HFFc6 (cell line): ENCODE measurements around the gene KCTD15. TPM values are rescaled to one million over a fixed set of nuclear protein-coding genes. Genes with fewer than 3 reads are reported as not detected.

Experiments
- DNase-seq: peaks from one replicate; pipeline ENCODE4 v3.0.0-alpha.2; 2018
- H3K27ac Mint-ChIP-seq: 2 replicates; pipeline ENCODE4 v1.8.0; 2020; ENCODE audit warnings: mild to moderate bottlenecking, mixed read lengths
- H3K27me3 Mint-ChIP-seq: 2 replicates; pipeline ENCODE4 v1.8.0; 2021; ENCODE audit warnings: mild to moderate bottlenecking, moderate library complexity, mixed read lengths; ENCODE audit not compliant: insufficient read depth
- H3K36me3 Mint-ChIP-seq: 2 replicates; pipeline ENCODE4 v1.8.0; 2021; ENCODE audit warnings: low read depth, mixed read lengths
- H3K4me1 Mint-ChIP-seq: 2 replicates; pipeline ENCODE4 v1.8.0; 2020; ENCODE audit warnings: low read depth, mixed read lengths
- H3K4me3 Mint-ChIP-seq: 2 replicates; pipeline ENCODE4 v1.8.0; 2020; ENCODE audit warnings: mild to moderate bottlenecking, moderate library complexity, mixed read lengths
- H3K9me3 Mint-ChIP-seq: 2 replicates; pipeline ENCODE4 v1.8.0; 2020; ENCODE audit warnings: mild to moderate bottlenecking, mixed read lengths
- total RNA-seq, 6 experiments: library from RNA; stranded (reverse); fragmentation: NEBNext Ultra II Directional; extraction: Animal tissue kit (Norgen Biotek cat#: 25700); gene quantifications; 2 replicates in 1 of 6; 3 replicates in 5 of 6; pipeline ENCODE4 v1.2.3, GENCODE V29; 2021
- TF ChIP-seq, protein P1 (sequence below): fragments of 200-600 bp; sonication (generic); IDR thresholded peaks from 2 replicates; pipeline ENCODE4 v1.5.0; 2021; ENCODE audit warnings: antibody characterized with exemption, mild to moderate bottlenecking

KCTD15 gene
- total RNA-seq, 6 experiments from 2014 or later: 5.9 to 11.7 (median 7.1) TPM

DNA sequence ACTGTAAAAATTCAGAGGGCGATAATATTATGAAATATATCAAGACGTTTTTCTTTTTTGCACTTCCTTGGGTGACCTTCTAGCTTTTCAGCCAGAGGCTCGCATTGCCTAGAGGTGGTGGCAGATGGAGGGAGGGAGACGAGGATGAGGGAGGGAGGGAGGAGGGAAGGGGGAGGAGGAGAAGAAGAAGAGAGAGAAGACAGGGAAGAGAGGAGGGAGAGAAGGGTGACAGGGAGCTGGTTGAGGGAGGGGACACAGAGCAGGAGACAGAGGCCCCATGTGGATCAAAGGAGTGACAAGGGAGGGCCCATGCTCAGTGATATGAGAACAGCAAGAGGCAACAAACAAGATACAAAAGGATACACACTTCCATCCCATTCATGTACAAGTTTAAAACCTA lies 8.0 kb upstream of the KCTD15 start:
- Mint-ChIP-seq H3K4me3 (no peak overlapping the region), H3K27ac (no peak overlapping the region), H3K36me3 (no peaks in the 10 kb centered on the region), H3K27me3 (peaks cover 27% of the 10 kb centered on the region), H3K9me3 (no peaks in the 10 kb centered on the region), H3K4me1 (peaks cover 24% of the 10 kb centered on the region)
- DNase-seq: no peak
- TF ChIP-seq, protein P1, sequence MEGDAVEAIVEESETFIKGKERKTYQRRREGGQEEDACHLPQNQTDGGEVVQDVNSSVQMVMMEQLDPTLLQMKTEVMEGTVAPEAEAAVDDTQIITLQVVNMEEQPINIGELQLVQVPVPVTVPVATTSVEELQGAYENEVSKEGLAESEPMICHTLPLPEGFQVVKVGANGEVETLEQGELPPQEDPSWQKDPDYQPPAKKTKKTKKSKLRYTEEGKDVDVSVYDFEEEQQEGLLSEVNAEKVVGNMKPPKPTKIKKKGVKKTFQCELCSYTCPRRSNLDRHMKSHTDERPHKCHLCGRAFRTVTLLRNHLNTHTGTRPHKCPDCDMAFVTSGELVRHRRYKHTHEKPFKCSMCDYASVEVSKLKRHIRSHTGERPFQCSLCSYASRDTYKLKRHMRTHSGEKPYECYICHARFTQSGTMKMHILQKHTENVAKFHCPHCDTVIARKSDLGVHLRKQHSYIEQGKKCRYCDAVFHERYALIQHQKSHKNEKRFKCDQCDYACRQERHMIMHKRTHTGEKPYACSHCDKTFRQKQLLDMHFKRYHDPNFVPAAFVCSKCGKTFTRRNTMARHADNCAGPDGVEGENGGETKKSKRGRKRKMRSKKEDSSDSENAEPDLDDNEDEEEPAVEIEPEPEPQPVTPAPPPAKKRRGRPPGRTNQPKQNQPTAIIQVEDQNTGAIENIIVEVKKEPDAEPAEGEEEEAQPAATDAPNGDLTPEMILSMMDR: no peak

DNA sequence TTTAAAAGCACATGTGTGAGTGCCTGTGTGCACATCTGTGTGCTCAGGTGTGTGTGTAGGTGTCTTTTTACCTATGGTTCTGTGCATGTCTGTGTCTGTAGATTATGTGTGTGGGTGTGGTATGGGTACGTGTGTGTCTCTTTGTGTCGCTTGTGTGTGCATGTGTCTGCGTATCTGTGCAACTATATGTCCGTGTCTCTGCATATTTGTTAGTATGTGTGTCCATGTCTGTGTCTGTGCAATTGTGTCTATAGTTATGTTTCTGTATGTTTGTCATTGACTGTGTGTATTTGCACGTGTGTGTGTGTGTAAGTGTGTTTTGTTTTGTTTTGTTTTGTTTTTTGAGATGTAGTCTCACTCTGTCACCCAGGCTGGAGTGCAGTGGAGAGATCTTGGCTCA lies 7.3 kb upstream of the KCTD15 start:
- Mint-ChIP-seq H3K4me1 (peaks cover 19% of the 10 kb centered on the region), H3K27me3 (peaks cover 22% of the 10 kb centered on the region), H3K27ac (no peak overlapping the region), H3K9me3 (no peaks in the 10 kb centered on the region), H3K36me3 (no peaks in the 10 kb centered on the region), H3K4me3 (no peak overlapping the region)
- no peak for DNase-seq
- TF ChIP-seq, protein P1: no peak

DNA sequence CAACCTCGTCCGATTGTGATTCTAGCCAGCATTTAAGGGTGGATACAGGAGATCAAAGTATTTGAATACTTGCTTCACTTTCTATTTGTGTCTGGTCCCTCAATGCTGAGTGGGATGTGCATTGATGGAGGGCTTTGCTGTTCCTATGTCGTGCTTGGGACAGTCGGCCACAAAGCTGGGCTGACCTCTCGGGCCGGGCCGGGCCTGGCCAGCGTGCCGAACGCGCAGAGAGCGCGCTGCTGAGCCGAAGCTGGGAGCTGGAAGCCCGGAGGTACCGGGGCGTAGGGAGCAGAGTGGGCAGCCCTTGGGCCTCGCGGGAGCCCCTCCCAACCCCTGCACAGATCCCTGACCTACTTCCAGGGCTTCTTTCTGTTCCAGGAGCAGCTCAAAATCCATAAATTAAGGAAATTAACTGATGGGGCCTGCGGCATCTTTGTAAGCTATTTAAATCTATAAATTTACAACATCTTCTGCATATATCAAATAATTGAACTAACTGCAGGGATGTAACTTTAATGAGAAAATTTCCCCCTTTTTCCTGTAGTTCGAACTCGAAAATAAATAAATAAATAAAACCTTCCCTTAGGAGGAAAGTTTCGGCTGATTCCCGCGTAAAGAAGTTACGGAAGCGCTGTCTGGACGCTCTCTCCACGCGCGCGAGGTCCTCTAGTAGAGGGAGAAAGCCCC lies 1.8 kb upstream of the KCTD15 start:
- TF ChIP-seq, protein P1: no peak
- Mint-ChIP-seq H3K4me3 (peak overlapping the region; percentile 81), H3K4me1 (no peaks in the 10 kb centered on the region), H3K27ac (peak overlapping the region; percentile 56; the same call in 1 of the 2 replicates), H3K36me3 (no peaks in the 10 kb centered on the region), H3K9me3 (no peaks in the 10 kb centered on the region), H3K27me3 (peaks cover 13% of the 10 kb centered on the region)
- DNase-seq: no peak

DNA sequence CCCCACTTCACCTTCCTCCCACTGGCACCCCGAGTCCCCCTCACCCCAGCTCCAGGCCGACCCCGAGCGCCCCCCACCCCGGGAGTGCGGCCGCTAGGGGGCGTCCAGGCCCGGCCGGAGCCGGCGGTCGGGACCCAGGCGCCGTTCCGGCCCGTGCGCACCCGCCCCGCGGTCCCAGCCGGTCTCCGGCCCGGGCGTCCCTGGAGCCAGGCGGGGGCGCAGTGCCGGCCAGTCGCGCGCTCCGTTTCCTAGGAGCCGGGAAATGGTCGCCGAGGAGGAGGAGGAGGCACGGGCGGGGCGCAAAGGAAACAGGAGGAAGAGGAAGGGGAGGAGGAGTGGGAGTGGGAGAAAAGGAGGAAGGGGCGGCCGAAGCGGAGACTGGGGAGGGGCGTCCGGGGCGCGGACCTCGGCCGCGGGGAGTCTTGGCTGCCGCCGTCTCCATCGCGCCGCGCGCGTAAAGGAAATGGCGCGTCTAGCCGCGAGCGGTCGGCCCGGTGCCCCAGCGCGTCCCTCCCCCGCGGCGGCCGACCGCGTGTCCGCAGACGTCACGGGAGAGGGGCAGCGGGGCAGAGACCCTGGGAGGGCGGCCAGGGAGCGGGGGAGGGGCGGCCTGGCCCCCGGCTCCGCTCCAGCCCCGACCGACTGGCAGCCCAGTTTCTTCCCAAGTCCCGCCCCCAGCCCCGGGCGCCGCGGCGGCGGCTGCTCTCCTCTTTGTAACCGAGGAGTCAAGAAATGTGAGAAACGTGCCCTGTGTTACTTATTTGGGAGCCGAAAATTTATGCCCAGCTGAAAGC lies 1.1 kb upstream of the KCTD15 start:
- Mint-ChIP-seq H3K4me3 (peak overlapping the region; percentile 81), H3K27me3 (peaks cover 13% of the 10 kb centered on the region), H3K4me1 (no peaks in the 10 kb centered on the region), H3K9me3 (no peaks in the 10 kb centered on the region), H3K27ac (peak overlapping the region; percentile 56), H3K36me3 (no peaks in the 10 kb centered on the region)
- peak; percentile 71 for DNase-seq
- TF ChIP-seq, protein P1: peak; percentile 85

DNA sequence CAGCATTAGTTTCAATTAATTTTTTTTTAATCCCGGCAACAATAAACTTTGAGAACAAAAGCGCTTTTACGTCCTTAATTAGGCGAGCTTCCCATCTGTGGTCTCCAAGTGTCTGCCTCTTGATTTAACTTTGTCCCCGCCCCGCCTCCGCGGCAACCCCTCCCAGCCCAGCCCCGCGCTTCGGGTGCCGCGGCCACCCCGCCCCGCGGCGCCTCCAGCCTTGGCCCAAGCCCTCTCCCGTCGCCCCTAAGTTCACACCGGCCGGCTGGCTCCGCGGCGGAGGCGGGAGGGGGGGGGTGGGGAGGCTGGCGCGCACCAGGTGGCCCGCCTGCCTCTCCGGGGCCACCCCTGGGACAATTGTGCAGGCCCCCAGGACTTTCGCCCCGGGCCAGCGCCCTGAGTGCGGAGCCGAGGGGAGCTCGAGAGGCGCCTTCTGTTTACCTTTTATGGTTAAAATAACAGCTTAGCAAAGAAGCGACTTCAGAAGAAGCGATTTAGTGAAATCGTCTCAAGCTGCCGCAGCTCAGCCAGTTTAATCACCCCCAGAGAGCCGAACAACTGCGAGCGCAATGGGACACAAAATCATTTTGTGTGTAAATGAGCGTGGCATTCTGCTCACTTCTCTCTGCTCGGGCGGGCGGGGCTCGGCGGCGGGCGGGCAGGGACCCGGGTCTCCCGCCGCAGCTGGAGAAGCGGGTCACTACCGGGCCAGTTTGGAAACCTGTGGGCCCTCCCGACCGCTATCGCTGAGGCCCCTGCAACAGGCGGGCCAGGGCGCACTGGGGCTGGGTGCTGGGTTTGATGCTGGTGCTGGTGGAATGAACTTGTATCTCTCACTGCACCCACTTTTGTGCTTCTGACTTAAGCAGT lies 1.4 kb downstream of the KCTD15 start:
- no peak for DNase-seq
- Mint-ChIP-seq H3K27me3 (peaks cover 4% of the 10 kb centered on the region), H3K9me3 (no peaks in the 10 kb centered on the region), H3K4me1 (no peaks in the 10 kb centered on the region), H3K27ac (no peak overlapping the region), H3K36me3 (no peaks in the 10 kb centered on the region), H3K4me3 (peak overlapping the region; percentile 86)
- TF ChIP-seq, protein P1: no peak
